Measurements from ENCODE around the gene SLAMF6.

The SLAMF6 gene

DNA sequence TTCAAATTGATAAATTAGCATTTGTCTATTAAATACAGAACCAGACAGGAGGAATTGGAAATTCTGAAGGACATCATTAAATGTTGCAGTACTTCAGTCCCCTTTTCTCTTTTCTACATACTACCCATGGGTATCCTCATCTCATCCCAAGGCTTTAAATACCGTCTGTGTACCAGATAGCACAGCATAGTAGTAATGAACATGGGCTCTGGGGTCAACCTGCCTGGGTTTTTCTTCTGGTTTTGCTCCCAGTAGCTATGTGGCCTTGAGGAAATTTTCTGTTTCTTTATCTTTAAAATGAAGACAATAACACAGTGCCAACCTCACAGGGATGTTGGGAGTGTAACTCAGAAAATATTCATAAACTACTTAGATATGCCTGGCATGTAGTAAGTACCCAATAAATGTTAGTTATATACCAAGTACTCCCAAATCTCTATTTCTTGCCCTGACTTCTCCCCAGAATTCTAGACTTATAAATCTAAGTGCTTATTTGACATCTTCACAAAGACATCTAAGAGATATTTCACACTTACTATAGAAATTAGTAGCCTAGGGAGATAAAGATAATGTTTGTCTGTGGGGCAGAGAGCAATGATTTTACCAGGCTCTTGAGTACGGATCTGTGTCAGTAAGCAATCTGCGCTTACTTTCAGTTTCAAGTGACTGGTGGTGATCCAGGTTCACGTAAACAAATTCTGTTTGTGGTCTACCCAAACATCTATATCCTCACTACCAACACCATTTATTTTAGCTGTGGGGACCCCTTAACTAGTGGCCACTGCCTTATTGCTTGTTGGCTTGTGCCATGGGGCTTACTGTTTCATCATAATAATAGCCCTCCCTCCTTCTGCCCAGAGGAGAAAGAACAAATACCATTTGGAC is 85.4 kb downstream of the SLAMF6 start:
- in situ Hi-C loops (cut with MboI; ENCODE audit: low sequenced_read_pairs): no loop called here

DNA sequence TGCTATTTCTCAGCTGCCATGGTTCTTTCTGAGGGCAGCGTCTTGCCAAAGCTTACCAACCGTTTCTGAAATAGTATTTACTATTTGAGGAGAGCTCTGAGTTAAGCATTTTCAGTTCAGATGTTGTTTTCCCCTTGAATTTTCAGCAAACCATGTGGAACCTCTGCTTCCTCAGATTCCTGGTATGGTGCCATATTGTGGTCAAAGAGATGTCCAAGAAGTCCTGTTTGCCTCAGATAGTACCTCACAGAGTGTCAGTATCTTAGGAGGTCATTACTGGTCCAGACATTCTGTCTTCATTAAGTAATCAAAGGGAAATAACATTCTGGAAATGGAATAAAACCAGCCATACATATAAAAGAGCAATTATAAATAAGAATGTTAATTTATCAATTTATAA is 86.1 kb downstream of the SLAMF6 start:
- in situ Hi-C loops (cut with MboI; ENCODE audit: low sequenced_read_pairs): no loop called here

All from HL-60/S4 treated with retinoic acid at 250 ng/mL for 4 days and 3 days (cell line).